PC-9 (cell line): Measurements from ENCODE around the gene POU3F1.

ENCODE experiments used
- EZH2 ChIP-seq: fragments of 200-600 bp; sonication (generic); IDR thresholded peaks from 2 replicates; pipeline ENCODE4 v1.8.0; 2017; ENCODE audit warnings: antibody characterized with exemption, low read depth
- TF ChIP-seq, protein P1 (sequence below): fragments of 200-600 bp; sonication (generic); conservative IDR thresholded peaks from 2 replicates; pipeline ENCODE4 v1.6.1; 2017; ENCODE audit warnings: mixed run types, antibody characterized with exemption, mild to moderate bottlenecking, moderate library complexity

DNA sequence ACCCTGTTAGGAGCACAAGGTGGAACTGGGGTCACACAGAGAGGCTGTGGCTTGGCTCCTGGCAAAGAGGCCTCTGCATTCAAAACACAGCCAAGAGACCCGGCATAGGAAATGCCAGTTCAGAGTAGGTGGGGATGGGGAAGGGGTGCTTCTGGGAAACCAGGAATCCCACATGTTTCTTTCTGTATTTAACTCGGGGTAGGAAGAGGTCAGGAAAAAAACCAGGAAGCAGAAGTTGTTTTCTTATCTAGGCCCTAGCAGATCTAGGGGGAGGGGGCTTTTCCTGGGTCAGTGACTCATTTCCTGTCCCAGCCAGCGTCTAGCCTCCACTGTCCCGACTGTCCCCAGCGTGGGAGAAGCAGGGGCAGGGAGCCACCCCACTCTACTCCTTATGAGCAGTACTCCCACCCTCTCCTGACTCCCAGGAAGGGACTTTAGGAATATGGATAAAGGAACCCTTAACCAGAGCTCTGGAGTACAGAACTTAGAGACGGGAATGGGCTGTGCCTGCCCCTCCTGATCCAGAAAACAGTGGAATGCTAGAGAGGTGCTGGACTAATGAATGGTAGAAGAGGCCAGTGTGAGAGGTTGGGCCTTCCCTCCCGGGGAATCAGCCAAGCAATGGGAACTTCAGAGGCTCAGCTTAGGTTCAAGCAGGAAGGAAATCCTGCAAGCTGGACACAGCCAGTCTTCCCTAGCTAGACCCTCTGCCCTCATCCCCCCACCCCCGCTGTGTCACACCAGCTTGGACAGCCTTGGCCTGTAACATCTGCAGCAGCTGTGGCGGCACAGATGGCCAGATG, 47.0 kb downstream of the POU3F1 start:
- TF ChIP-seq, protein P1, sequence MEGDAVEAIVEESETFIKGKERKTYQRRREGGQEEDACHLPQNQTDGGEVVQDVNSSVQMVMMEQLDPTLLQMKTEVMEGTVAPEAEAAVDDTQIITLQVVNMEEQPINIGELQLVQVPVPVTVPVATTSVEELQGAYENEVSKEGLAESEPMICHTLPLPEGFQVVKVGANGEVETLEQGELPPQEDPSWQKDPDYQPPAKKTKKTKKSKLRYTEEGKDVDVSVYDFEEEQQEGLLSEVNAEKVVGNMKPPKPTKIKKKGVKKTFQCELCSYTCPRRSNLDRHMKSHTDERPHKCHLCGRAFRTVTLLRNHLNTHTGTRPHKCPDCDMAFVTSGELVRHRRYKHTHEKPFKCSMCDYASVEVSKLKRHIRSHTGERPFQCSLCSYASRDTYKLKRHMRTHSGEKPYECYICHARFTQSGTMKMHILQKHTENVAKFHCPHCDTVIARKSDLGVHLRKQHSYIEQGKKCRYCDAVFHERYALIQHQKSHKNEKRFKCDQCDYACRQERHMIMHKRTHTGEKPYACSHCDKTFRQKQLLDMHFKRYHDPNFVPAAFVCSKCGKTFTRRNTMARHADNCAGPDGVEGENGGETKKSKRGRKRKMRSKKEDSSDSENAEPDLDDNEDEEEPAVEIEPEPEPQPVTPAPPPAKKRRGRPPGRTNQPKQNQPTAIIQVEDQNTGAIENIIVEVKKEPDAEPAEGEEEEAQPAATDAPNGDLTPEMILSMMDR = no peak
- no peak for TF ChIP-seq EZH2
